T1000 (cell line): Measurements from ENCODE around the gene TMEM218.
"Not testable (repeated sequence)": the region's sequence is repeated elsewhere in the genome, so short reads cannot be mapped to it uniquely, and the experiment has no call there.

Experiments
- DNase-seq: peaks from one replicate; lab custom pipeline; 2025; ENCODE audit warnings: mixed read lengths; lab: John Stamatoyannopoulos, UW

The TMEM218 gene

DNA sequence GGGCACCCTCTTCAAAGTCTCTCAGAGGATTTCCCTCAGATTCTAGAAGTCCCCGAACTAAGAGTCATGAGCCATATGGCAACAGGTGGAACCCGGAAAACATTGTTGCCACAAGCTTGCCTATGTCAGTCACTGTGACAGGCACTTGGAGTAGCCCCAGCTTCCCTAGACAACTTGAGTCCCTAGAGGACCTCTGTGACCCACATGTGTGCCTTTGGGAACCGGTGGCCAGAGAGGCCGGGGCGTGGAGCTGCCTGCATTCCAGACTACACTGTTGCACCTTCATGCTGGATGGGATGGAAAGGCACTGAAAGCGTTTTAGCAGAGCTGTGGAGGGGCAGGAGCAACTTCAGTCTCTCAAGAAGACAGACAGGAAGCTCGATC is 36.2 kb downstream of the TMEM218 start:
- no peak for DNase-seq

DNA sequence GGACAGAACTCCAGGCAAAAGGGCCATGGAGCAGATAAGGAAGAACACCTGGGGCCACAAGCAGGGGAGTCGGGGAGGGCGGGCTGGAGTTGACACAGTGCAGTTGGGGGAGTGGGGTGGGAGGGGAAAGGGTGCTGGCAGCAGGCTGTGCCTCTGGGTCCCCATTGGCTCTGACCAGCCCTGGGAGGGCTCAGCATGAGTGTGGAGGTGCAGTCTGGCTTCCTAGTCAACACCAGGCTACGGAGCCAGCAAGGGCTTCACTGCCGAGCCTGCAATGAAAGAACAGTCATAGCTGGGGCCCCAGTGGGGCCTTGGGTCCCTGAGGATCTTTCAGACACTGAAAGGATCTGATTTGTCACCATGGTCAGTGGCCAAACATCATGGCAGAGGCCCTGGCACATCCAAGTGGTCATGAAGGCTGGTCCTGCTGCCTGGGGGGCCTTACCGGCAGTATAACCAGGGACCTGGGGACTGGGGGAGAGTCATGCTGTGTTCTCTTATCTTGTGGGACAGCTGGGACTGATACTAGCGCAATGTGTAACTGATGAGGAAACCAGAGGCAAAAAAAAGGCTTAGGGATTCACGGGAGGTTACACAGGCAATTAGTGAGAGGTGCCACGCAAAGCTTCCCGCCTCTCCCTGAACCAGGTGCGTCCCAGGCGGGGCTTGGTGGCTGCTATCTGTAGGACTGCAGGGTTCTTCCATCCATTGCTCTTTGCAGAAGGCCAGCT is 36.8 kb downstream of the TMEM218 start:
- DNase-seq = no peak

DNA sequence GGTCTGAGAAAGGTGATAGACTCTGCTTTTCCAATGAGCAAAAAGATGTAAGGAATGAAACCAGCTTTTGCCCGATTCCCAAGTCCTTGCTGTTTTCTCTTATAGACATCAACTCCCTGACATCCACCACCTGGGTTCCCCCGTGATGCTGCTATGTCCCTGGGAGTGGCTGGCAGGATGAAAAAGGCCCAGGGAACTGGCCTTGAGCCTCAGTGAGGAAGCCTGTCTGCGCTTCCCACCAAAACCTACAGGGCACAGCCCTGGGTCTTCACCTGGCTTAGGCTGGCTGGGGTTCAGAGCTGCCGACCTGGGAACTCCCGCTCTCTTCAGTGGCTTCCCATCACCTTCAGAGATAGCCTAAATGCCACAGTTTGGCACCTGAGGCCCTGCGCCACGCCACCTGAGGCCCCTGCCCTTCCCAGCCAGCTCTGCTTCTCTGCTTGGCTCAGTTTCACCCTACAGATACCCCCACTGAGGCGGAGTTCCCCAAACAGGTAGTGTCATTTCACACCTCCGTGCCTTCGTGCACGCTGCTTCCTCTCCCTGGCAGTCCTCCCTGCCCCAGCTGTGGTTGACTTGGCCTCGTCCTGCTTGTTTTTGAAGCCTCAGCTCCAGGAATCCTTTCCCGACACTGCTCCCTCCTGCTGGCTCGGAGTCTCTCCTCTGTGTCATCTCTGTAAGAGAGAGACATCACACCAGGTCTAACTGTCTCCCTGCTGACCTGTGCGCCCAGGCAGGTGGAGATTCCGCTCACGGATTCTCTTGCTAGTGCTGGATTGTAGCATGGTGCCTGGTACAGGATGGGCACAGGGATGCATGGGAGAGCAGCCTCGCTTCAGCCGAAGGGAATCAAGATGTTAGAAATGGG is 37.6 kb downstream of the TMEM218 start:
- no peak for DNase-seq

DNA sequence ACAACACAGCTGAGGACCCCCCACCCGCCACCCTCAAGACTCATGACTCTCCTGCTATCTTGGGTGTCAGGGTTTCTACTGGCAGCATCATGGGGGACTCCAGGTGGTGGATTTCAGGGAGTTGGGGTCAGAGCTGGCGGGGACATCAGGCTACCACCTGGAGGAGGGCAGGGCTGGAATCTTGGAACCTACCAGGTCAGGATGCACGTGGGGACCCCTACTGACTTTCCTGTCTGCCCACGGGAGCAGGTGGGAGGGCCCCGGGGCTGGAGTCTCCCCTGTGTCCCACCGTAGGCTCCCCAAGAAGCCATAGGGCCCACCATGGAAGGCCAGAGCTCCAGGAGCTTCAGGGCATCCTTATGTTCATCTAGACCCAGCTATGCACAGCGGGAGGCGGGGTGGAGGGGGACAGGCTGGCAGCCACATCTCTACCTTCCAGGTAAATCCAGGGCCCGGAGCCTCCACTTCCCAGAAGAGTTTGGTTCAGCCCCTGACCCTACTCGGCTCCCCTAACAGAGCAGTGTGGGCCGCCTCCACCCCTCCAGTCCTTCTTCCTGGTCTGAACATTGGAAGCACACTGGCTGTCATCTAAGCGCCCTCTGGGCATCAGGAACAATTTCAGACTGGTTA is 38.4 kb downstream of the TMEM218 start:
- no peak for DNase-seq

DNA sequence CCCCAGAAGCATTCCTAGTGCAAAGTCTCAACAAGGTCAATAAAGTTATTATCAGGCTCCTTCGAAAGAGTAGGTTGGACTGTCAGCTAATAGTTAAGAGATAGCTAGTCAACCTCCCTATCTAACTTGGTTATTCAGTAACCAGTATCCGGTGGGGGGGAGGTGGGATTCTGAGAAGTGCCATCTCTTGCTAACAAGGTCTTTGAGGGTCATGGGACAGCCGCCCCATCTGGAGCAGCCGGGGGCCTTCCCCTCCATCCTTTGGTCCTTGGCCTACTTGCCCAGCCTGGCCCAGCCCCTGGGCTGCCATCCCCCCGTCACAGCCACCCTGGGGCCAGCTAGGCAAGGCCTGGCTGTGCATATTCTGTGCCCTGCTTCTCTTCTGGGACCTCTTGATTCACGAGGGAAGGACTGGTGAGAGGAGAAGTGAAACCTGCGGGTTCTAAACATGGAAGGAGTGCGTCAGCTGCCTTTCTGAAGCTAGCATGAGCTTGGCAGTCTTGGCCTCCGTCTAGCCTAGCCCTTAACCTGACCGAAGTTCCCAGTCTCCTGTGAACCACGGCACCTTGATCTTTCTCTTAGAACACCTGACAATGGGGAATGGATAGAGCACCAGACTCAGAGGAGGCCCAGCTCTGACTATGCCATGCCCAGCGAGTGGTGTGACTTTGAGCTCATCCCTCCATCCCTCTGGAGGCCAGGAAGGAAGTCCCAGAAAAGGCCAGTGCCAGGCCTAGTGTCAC is 39.0 kb downstream of the TMEM218 start:
- no peak for DNase-seq

DNA sequence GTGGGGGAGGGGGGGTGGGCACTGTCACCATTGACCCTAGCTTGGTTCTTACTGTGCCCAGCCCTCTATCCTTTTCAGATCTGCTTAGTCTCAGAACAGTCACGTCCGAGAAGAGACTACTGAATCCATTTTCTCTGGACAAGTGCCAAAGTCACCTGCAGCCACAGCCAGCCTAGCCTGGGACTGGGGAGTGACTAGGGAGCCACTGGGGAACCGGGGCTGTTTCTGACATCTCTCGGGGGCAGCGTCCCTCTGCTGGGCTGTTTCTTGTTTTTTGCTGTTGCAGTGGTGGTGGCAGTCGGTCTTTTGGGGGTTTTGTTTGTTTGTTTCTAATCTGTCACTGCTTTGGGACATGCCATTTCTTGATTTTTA is 39.6 kb downstream of the TMEM218 start:
- no peak for DNase-seq

DNA sequence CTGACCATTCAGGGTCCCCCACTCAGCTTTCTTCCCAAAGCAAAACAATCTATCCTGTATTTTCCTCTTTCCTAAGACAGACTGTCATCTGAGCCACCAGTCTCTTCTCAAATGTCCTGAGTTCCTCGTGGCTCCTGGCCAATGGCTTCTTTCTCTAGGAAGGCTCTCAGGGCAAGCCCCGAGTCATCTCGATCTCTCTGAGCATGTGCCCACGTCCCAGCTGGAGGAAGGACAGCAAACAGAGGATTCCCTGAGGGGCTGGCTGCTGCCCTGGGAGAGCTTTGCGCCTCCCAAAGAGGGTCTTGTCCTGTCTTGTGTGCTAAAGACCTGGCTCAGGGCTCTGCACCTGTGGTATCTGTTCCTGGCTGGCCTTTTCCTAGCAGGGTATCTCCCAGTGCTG is 40.0 kb downstream of the TMEM218 start:
- DNase-seq = no peak

DNA sequence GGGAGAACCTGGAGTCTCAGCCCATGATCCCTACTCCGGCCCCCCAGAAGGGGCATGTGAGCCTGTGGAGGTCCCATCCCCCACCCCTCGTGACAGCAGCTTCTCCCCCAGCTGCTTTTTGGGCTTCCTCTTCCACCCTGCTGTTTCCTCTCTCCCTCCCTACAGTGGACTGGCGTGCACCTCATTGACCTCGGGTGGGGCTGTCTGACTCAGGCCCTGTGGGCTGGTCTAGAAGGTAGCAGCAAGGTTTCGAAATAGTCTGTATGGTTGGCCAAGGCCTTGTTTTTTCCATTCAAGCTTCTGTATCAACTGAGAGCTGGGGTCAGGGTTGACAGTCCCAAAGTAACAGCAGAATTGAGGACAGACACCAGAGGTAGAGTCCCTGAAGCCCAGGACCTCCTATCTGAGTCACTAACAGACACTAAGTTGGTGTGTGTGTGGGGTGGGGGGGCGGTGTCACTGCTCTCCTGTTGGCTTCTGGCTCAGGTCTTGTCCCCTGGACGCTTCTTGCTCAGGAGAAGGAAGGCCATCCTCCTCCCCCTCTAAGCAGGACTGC is 40.6 kb downstream of the TMEM218 start:
- DNase-seq = peak; percentile 4

DNA sequence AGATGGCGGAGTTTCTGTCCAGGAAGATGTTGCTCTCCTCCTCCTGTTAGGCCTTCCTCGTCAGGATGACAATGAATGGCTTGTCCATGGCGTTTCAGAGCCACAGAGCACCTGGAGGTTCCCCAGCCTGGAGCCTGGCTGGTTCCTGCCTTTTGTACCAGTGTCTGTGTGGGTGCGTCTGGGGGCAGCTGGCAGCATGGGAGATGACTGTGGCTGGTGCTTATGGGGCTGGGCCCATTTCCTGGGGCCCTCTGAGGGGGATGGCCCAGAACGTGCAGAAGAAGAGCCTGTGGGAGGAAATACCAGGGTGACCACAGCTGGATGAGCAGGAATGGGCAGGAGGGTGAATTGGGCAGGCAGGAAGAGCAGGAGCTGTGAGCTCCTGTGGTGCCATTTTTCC is 41.6 kb downstream of the TMEM218 start:
- no peak for DNase-seq

DNA sequence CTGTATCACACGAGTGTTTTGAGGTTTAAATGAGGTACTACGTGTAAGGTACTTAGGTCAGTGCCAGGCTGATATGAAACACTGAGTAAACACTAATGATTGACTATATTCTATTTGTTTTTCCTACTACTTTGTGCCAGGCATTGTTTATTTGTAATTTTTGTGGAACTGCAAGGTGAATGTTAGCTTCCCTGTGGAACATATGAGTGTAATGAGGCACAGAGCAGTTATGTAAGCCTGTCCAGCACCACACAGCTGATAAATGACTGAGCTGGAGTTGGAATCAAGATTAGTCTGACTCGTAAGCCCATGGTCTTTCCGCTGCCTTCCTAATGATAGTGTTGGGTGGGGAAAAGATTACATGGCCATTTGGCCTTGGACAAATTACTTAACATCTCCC is 42.4 kb downstream of the TMEM218 start:
- DNase-seq = no peak

DNA sequence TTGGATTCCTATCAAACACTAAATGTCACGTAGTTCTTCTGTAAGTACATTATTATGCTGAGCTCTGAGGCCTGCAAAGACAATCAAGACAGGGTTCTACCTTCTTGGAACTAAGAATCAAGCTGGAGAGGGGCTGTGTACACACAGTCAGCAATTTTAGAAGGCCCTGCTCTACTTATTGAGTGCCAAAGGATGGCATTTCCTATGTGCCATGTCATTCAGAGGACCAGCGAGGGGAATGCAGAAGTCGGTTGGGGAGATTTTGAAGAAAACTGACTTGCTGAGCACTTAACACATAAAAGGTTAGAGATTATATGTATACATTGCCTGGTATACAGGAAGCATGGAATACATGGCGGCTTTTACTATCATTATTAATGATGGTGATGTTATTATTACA is 43.1 kb downstream of the TMEM218 start:
- DNase-seq = no peak

DNA sequence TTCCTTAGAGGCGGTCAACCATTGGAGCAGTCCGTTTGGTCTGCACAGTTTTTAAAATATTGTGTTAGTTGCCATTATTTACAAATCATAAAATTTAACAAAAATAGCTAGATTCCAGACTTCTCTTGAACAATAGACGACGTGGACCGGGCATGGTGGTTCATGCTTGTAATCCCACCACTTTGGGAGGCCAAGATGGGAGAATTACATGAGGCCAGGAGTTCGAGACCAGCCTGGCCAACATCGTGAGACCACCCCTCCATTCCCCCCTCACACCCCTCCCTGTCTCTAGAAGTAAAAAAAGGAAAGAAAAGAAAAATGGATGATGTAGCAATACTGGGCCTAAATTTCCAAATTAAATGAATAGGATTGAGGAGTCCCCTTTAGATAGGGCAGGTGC is 47.4 kb downstream of the TMEM218 start:
- DNase-seq = no peak

DNA sequence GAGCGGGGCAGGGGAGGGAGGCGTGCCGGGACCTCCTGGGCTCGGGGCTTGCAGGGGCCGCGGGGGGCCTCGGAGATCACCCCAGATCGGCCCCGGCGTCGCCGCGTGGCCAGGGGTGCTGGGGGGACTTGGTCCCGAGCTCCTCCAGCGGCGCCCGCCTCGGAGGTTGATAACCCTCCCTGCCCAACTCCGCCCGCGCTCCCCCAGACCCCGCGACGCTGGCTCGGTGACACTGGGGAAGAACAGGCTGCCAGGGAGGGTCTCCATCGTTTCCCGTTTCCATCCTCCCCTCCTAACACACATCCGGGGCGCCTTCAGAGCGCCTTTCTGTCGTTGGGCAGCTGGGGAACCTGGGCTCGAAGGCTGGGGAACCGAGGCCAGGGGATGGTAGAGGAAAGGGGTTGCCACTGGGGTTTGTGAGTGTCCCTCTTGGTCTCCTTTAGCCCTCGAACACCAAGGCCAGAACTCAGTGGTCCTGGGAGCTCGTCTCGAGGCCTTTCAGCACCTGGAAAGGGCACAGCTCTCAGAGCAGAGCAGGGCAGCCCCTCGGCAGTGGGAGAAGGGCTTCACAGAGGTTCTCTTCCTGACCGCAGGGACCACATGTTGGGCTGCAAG is 47.9 kb downstream of the TMEM218 start:
- DNase-seq = no peak

DNA sequence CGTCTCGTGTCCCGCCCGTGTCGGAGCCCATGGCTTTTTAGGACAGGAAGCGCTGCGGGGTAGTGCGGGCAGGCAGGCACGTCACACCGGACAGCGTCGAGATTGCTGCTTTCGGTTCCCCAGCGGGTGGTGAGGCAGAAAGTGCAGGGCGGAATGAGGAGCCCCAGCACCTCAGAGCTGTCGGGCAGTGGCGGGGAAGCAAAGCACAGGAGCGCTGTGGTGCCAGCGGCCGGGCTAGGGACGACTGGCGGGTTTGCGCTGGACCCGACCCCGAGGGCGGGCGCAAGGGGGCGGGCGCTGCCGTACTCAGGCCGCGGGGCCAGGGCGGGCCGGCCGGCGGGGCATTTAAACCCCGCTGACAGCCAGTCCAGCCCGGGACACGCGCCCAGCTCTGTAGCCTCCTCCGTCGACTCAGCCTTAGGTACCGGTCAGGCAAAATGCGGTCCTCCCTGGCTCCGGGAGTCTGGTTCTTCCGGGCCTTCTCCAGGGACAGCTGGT is 48.4 kb downstream of the TMEM218 start, which contains the start of gene SLC37A2:
SLC37A2 (plus strand) TSS at position 375 of the 498 bp plus-strand sequence; CDS start at position 438, 63 bp downstream.
- peak; percentile 43 for DNase-seq

DNA sequence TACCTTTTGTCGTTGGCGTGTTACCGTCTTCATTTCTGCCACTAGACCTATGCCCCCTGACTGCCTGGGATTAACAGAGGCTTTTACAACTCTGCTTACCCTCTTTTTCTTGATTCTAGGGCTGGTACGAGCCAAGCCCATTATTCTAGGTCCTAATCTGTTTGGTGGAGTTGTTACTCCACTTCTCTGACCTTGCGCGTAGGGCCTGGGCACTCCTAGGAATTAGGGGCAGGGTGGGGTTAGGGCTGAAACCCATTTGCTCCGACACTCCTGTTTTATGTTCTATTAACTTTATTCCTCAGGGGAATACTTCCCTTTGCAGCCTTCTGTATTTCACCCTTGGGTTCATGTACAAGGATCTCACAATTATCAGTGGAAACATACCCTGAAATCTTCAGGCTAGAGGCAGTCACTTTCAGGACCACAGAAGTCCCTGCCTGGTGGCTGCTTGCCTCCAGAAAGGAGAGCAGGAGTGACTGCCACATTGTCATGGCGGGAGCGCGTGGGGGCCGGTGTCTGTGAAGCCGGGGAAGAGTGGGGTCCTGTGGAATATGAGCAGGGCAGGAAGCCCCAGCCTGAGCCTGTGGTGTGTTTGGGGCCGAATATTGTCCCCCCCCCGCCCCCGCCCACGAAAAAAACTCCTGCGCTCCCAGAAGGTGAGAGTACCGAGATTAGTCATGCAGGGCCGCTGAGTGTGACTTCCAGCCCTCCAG is 49.1 kb downstream of the TMEM218 start:
- no peak for DNase-seq

DNA sequence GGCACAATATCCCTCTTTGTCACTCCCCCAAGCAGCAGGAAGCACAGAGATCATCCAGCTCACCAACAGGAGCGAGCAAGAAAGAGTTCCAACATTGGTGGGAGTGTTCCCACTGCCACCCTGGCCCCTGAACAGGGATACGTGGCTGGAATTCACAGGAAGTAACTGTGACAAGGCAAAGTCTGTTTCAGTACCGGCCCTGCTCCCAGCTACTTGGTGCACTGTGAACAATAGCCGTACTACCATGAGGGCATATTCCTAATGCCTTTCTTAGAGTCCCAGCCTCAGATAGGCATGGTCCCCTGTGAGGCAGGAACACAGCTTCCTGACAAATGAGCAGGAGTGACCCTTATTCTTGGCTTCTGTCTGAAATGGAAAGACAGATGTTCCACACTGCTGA is 50.1 kb downstream of the TMEM218 start:
- DNase-seq = no peak

DNA sequence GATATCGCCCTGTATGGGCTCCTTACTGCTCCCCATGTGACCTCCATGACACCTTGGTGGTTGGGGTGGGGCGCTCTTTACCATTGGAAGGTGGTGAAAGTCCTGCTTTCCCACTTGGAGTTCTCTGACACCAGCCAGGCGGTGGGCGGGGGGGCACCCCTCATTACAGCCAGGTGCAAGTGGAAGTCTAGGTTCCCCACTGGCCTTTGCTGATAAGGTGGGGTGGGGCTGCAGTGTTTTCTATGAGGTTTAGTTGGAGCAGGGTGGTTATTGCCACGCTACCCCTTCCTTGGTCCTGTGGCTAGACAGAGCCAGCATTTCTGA is 53.8 kb downstream of the TMEM218 start:
- DNase-seq = no peak

DNA sequence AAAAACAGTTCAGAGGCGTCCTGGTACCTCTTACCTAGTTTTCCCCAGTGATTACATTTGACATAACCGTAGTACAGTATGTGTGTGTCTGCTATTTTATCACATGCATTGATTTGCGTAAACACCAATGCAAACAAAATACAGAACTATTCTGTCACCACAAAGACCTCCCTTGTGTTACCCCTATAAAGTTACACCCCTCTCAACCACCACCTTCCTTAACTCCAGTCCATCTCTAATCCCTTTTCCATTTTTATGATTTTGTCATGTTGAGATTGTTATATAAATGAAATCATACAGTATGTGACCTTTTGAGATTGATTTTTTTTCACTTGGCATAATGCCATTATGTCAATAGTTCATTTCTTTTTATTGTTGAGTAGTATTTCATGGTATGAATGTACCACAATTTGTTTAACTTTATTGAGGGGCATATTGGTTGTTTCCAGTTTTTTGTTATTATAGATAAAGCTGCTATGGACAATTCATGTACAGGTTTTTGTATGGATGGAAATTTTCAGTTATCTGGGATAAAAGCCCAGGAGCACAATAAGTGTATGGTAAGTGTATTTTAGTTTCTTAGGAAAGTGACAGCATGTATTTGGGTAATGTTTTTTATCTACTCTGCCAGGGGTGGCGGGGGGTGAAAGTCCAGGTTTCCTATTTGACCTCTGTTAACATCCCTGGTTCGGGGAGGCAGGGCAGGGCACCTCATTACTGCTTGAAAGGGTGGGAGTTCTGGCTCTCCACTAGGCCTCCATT is 54.3 kb downstream of the TMEM218 start:
- DNase-seq = no peak

DNA sequence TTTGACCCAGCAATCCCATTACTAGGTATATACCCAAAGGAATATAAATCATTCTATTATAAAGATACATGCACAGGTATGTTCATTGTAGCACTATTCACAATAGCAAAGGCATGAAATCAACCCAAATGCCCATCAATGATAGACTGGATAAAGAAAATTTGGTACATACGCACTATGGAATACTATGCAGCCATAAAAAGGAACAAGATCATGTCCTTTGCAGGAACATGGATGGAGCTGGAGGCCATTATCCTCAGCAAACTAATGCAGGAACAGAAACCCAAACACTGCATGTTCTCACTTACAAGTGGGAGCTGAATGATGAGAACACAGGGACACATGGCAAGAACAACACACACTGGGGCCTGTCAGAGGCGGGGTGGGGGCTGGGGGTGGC is 55.3 kb downstream of the TMEM218 start:
- DNase-seq = not testable (repeated sequence)
